PFSK-1 (cell line): ENCODE measurements around the gene ZNHIT1.

ENCODE experiments used
- POLR2AphosphoS5 ChIP-seq: IDR thresholded peaks from 2 replicates; pipeline ENCODE4 v1.6.1; 2012; ENCODE audit warnings: low read depth, mild to moderate bottlenecking, control low read depth, low read length, moderate library complexity
- REST ChIP-seq, 2 experiments: IDR thresholded peaks; 2 replicates each; pipeline versions ENCODE4 v1.6.1 to v1.8.0; 2011 to 2012; ENCODE audit warnings: low read depth in 2 of 2, low read length in 2 of 2, control low read depth in 1 of 2, inconsistent platforms in 1 of 2, mild to moderate bottlenecking in 1 of 2, moderate library complexity in 1 of 2; ENCODE audit not compliant: insufficient read depth in 1 of 2
- SIN3A ChIP-seq: IDR thresholded peaks from 2 replicates; pipeline ENCODE4 v1.6.1; 2012; ENCODE audit warnings: mild to moderate bottlenecking, low read length, moderate library complexity, borderline replicate concordance; ENCODE audit not compliant: insufficient read depth

- TF ChIP-seq POLR2AphosphoS5 (no peak), REST (IDR thresholded peaks at IDR 0.05; ENCODE audit: insufficient read depth in 1 of 2, low read depth in 2 of 2, low read length in 2 of 2) (no peak), SIN3A (no peak)
Measured at GRCh38 chr7:101177644-101178043, 40.3 kb upstream of the ZNHIT1 start.
